Measurements from ENCODE around the gene MOB3C. TPM values are rescaled to one million over a fixed set of nuclear protein-coding genes. Genes with fewer than 3 reads are reported as not detected.
"Not testable (repeated sequence)": the region's sequence is repeated elsewhere in the genome, so short reads cannot be mapped to it uniquely, and the experiment has no call there.

MOB3C gene
- total RNA-seq, 1 donor from 2014 or later: 14.1 TPM

- H3K27me3 ChIP-seq (ENCODE audit: control insufficient read depth in 3 of 3, insufficient read depth in 3 of 3, low read length in 3 of 3): no peaks in the 10 kb centered on the region
- H3K9me3 ChIP-seq (ENCODE audit: control insufficient read depth in 3 of 3, low read length in 3 of 3): peaks cover 0 to 11% (median 0%) of the 10 kb centered on the region in 3 donors
- no peaks in the 10 kb centered on the region for H3K4me1 ChIP-seq (ENCODE audit: control insufficient read depth in 3 of 3, insufficient read depth in 3 of 3, low read length in 3 of 3)
- no peak overlapping the region for H3K27ac ChIP-seq (ENCODE audit: low read depth, low read length)
- no peak overlapping the region for H3K9ac ChIP-seq (ENCODE audit: low read depth in 1 of 3, low read length in 3 of 3)
- H3K36me3 ChIP-seq (ENCODE audit: control insufficient read depth in 3 of 3, insufficient read depth in 3 of 3, low read length in 3 of 3): peaks cover 36 to 68% (median 61%) of the 10 kb centered on the region in 3 donors
- no peak overlapping the region for H3K4me3 ChIP-seq (ENCODE audit: low read length in 3 of 3)
These were observed 36.9 kb upstream of the MOB3C start for GRCh38 chr1:46653405-46653958.

GRCh38 chr1:46652321-46653100, 35.9 kb upstream of the MOB3C start:
- Histone ChIP-seq H3K36me3 (ENCODE audit: control insufficient read depth in 3 of 3, insufficient read depth in 3 of 3, low read length in 3 of 3) (peaks cover 29 to 64% (median 56%) of the 10 kb centered on the region in 3 donors), H3K4me1 (ENCODE audit: control insufficient read depth in 3 of 3, insufficient read depth in 3 of 3, low read length in 3 of 3) (no peaks in the 10 kb centered on the region), H3K9me3 (ENCODE audit: control insufficient read depth in 3 of 3, low read length in 3 of 3) (peaks cover 0 to 11% (median 0%) of the 10 kb centered on the region in 3 donors), H3K4me3 (ENCODE audit: low read length in 3 of 3) (no peak overlapping the region), H3K27me3 (ENCODE audit: control insufficient read depth in 3 of 3, insufficient read depth in 3 of 3, low read length in 3 of 3) (no peaks in the 10 kb centered on the region), H3K27ac (ENCODE audit: low read depth, low read length) (no peak overlapping the region), H3K9ac (ENCODE audit: low read depth in 1 of 3, low read length in 3 of 3) (no peak overlapping the region)

GRCh38 chr1:46651152-46651551, 34.5 kb upstream of the MOB3C start:
- H3K27me3 ChIP-seq (ENCODE audit: control insufficient read depth in 3 of 3, insufficient read depth in 3 of 3, low read length in 3 of 3); H3K27ac ChIP-seq (ENCODE audit: low read depth, low read length); H3K9ac ChIP-seq (ENCODE audit: low read depth in 1 of 3, low read length in 3 of 3); H3K4me1 ChIP-seq (ENCODE audit: control insufficient read depth in 3 of 3, insufficient read depth in 3 of 3, low read length in 3 of 3); H3K4me3 ChIP-seq (ENCODE audit: low read length in 3 of 3): not testable (repeated sequence)
- Histone ChIP-seq H3K36me3 (ENCODE audit: control insufficient read depth in 3 of 3, insufficient read depth in 3 of 3, low read length in 3 of 3) (peaks cover 26 to 64% (median 52%) of the 10 kb centered on the region in 3 donors), H3K9me3 (ENCODE audit: control insufficient read depth in 3 of 3, low read length in 3 of 3) (peaks cover 0 to 11% (median 0%) of the 10 kb centered on the region in 3 donors)

GRCh38 chr1:46650491-46650890, 33.9 kb upstream of the MOB3C start:
- Histone ChIP-seq H3K9ac (ENCODE audit: low read depth in 1 of 3, low read length in 3 of 3) (no peak overlapping the region), H3K27me3 (ENCODE audit: control insufficient read depth in 3 of 3, insufficient read depth in 3 of 3, low read length in 3 of 3) (no peaks in the 10 kb centered on the region), H3K4me3 (ENCODE audit: low read length in 3 of 3) (no peak overlapping the region), H3K36me3 (ENCODE audit: control insufficient read depth in 3 of 3, insufficient read depth in 3 of 3, low read length in 3 of 3) (peaks cover 26 to 59% (median 46%) of the 10 kb centered on the region in 3 donors), H3K4me1 (ENCODE audit: control insufficient read depth in 3 of 3, insufficient read depth in 3 of 3, low read length in 3 of 3) (no peaks in the 10 kb centered on the region), H3K9me3 (ENCODE audit: control insufficient read depth in 3 of 3, low read length in 3 of 3) (peaks cover 0 to 11% (median 0%) of the 10 kb centered on the region in 3 donors), H3K27ac (ENCODE audit: low read depth, low read length) (no peak overlapping the region)

DNA sequence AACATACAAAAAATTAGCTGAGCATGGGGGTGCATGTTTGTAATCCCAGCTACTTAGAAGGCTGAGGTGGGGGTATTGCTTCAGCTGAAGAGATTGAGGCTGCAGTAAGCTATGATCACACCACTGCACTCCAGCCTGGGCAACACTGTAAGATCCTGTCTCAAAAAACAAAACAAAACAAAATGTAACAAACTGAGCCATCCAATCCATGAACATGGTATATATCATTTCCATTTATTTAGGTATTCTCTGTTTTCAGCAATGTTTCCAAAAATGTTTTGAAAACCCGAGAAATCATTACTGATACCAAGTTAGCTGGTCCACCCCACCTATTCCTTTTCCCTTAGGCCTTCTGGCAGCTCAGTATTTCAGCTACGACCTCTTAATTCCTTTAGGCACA, 33.2 kb upstream of the MOB3C start:
- Histone ChIP-seq H3K9me3 (ENCODE audit: control insufficient read depth in 3 of 3, low read length in 3 of 3) (peaks cover 0 to 11% (median 0%) of the 10 kb centered on the region in 3 donors), H3K36me3 (ENCODE audit: control insufficient read depth in 3 of 3, insufficient read depth in 3 of 3, low read length in 3 of 3) (peaks cover 22 to 53% (median 39%) of the 10 kb centered on the region in 3 donors)

DNA sequence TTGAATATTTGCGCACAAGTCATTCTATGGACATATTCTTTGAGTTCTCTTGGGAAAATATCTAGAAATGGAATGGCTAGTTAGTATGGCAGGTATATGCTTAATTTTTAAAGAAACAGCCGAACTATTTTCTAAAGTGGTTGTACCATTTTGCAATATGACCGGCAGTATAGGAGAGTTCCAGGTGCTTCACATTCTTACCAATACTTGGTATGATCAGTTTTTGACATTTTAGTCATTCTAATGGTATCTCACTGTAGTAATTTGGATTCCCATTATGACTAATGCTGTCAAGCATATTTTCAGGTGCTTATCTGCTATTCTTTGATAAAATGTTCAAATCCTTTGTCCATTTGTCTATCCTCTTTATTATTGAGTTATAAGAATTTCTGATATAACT, 31.0 kb upstream of the MOB3C start:
- Histone ChIP-seq H3K27ac (ENCODE audit: low read depth, low read length) (no peak overlapping the region), H3K4me3 (ENCODE audit: low read length in 3 of 3) (no peak overlapping the region), H3K4me1 (ENCODE audit: control insufficient read depth in 3 of 3, insufficient read depth in 3 of 3, low read length in 3 of 3) (peaks cover 4 to 8% (median 7%) of the 10 kb centered on the region in 3 donors), H3K27me3 (ENCODE audit: control insufficient read depth in 3 of 3, insufficient read depth in 3 of 3, low read length in 3 of 3) (no peaks in the 10 kb centered on the region), H3K9ac (ENCODE audit: low read depth in 1 of 3, low read length in 3 of 3) (no peak overlapping the region), H3K36me3 (ENCODE audit: control insufficient read depth in 3 of 3, insufficient read depth in 3 of 3, low read length in 3 of 3) (peaks cover 23 to 44% (median 27%) of the 10 kb centered on the region in 3 donors), H3K9me3 (ENCODE audit: control insufficient read depth in 3 of 3, low read length in 3 of 3) (peaks cover 0 to 11% (median 0%) of the 10 kb centered on the region in 3 donors)

More for the DNA sequence above, 33.2 kb upstream of the MOB3C start:
- no peak overlapping the region for H3K27ac ChIP-seq (ENCODE audit: low read depth, low read length)
- no peak overlapping the region for H3K4me3 ChIP-seq (ENCODE audit: low read length in 3 of 3)
- no peak overlapping the region for H3K9ac ChIP-seq (ENCODE audit: low read depth in 1 of 3, low read length in 3 of 3)
- no peaks in the 10 kb centered on the region for H3K27me3 ChIP-seq (ENCODE audit: control insufficient read depth in 3 of 3, insufficient read depth in 3 of 3, low read length in 3 of 3)
- H3K4me1 ChIP-seq (ENCODE audit: control insufficient read depth in 3 of 3, insufficient read depth in 3 of 3, low read length in 3 of 3): no peaks in the 10 kb centered on the region

DNA sequence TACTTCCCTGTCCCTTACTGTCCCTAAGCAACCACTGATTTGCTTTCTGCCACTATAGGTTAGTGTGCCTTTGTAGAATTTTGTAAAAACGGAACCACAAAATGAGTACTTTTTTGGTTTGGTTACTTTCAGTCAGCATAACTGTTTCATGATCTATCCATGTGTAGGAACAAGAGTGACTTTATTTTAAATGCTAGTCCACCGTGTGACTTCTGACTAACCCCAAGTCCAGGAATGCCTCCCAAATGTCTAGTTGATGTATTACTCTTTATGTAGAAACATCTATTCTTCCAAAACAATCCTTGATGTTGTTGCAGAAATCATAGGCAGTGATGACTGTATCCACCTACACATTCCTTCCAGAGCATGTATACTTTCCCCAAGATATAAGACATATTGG, 30.2 kb upstream of the MOB3C start:
- Histone ChIP-seq H3K36me3 (ENCODE audit: control insufficient read depth in 3 of 3, insufficient read depth in 3 of 3, low read length in 3 of 3) (peaks cover 22 to 44% (median 30%) of the 10 kb centered on the region in 3 donors), H3K4me3 (ENCODE audit: low read length in 3 of 3) (no peak overlapping the region), H3K9ac (ENCODE audit: low read depth in 1 of 3, low read length in 3 of 3) (no peak overlapping the region), H3K27ac (ENCODE audit: low read depth, low read length) (no peak overlapping the region), H3K9me3 (ENCODE audit: control insufficient read depth in 3 of 3, low read length in 3 of 3) (peaks cover 0 to 11% (median 0%) of the 10 kb centered on the region in 3 donors), H3K4me1 (ENCODE audit: control insufficient read depth in 3 of 3, insufficient read depth in 3 of 3, low read length in 3 of 3) (peaks cover 4 to 8% (median 7%) of the 10 kb centered on the region in 3 donors), H3K27me3 (ENCODE audit: control insufficient read depth in 3 of 3, insufficient read depth in 3 of 3, low read length in 3 of 3) (no peaks in the 10 kb centered on the region)

DNA sequence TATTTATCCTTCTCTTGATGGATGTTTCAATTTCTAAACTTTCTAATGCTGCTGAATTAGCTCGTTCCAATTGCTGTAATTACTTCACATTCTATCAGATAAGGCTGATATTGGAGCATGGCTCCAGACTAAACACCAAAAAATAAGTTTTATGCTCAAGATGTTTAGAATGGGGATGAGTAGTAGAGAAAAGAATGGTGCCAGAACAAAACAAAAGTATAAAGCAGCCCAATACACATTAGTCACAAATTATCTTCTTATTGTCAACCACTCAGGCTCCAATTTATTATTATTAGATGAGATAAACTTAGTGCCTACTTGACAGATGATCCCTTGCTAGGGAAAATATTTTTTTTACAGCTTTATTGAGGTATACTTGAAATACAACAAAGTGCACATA, 29.7 kb upstream of the MOB3C start:
- Histone ChIP-seq H3K4me3 (ENCODE audit: low read length in 3 of 3) (no peak overlapping the region), H3K9me3 (ENCODE audit: control insufficient read depth in 3 of 3, low read length in 3 of 3) (peaks cover 0 to 11% (median 0%) of the 10 kb centered on the region in 3 donors), H3K27ac (ENCODE audit: low read depth, low read length) (no peak overlapping the region), H3K27me3 (ENCODE audit: control insufficient read depth in 3 of 3, insufficient read depth in 3 of 3, low read length in 3 of 3) (no peaks in the 10 kb centered on the region), H3K4me1 (ENCODE audit: control insufficient read depth in 3 of 3, insufficient read depth in 3 of 3, low read length in 3 of 3) (peaks cover 4 to 8% (median 7%) of the 10 kb centered on the region in 3 donors), H3K9ac (ENCODE audit: low read depth in 1 of 3, low read length in 3 of 3) (no peak overlapping the region), H3K36me3 (ENCODE audit: control insufficient read depth in 3 of 3, insufficient read depth in 3 of 3, low read length in 3 of 3) (peaks cover 23 to 43% (median 30%) of the 10 kb centered on the region in 3 donors)

DNA sequence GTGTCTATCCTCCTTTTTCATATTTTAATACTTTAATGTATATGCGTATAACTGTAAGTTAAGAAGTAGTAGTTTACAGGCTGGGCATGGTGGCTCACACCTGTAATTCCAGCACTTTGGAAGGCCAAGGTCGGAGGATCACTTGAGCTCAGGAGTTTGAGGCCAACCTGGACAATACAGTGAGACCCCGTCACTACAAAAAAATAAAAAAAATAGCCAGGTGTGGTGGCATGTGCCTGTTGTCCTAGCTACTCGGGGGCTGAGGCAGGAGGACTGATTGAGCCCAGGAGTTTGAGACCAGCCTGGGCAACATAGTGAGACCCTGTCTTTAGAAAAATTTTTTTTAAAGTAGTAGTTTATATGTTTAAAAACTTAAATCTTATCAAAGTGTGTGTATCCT, 29.2 kb upstream of the MOB3C start:
- H3K4me3 ChIP-seq (ENCODE audit: low read length in 3 of 3): no peak overlapping the region
- peaks cover 0 to 11% (median 0%) of the 10 kb centered on the region in 3 donors for H3K9me3 ChIP-seq (ENCODE audit: control insufficient read depth in 3 of 3, low read length in 3 of 3)
- peaks cover 23 to 43% (median 30%) of the 10 kb centered on the region in 3 donors for H3K36me3 ChIP-seq (ENCODE audit: control insufficient read depth in 3 of 3, insufficient read depth in 3 of 3, low read length in 3 of 3)
- peaks cover 4 to 8% (median 7%) of the 10 kb centered on the region in 3 donors for H3K4me1 ChIP-seq (ENCODE audit: control insufficient read depth in 3 of 3, insufficient read depth in 3 of 3, low read length in 3 of 3)
- no peak overlapping the region for H3K9ac ChIP-seq (ENCODE audit: low read depth in 1 of 3, low read length in 3 of 3)
- no peaks in the 10 kb centered on the region for H3K27me3 ChIP-seq (ENCODE audit: control insufficient read depth in 3 of 3, insufficient read depth in 3 of 3, low read length in 3 of 3)
- no peak overlapping the region for H3K27ac ChIP-seq (ENCODE audit: low read depth, low read length)

DNA sequence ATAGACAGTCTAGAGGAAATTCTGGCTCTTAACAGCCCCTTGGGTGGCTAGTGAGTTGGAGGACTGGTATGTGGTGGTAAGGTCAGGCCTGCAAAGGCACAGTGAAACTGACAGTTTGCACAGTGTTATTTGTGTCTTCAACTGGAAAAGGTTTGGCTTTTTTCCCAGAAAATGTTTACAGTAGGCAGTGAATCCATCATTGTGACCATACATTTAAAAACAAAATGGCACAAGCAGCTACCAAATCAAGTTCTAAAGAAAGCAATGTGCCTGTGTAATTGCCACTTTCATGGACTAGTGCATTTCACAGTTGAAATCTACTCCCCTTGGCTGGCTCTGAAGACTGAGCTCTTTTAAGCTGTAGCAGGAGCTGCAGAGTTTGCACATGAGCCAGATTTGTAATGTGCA, 26.8 kb upstream of the MOB3C start:
- no peaks in the 10 kb centered on the region for H3K27me3 ChIP-seq (ENCODE audit: control insufficient read depth in 3 of 3, insufficient read depth in 3 of 3, low read length in 3 of 3)
- H3K4me3 ChIP-seq (ENCODE audit: low read length in 3 of 3): no peak overlapping the region
- H3K4me1 ChIP-seq (ENCODE audit: control insufficient read depth in 3 of 3, insufficient read depth in 3 of 3, low read length in 3 of 3): peaks cover 4 to 8% (median 7%) of the 10 kb centered on the region in 3 donors
- H3K27ac ChIP-seq (ENCODE audit: low read depth, low read length): no peak overlapping the region
- no peaks in the 10 kb centered on the region for H3K9me3 ChIP-seq (ENCODE audit: control insufficient read depth in 3 of 3, low read length in 3 of 3)
- H3K9ac ChIP-seq (ENCODE audit: low read depth in 1 of 3, low read length in 3 of 3): no peak overlapping the region
- H3K36me3 ChIP-seq (ENCODE audit: control insufficient read depth in 3 of 3, insufficient read depth in 3 of 3, low read length in 3 of 3): peaks cover 12 to 31% (median 14%) of the 10 kb centered on the region in 3 donors
